ENCODE measurements around the gene KRTAP5-9. TPM values are rescaled to one million over a fixed set of nuclear protein-coding genes. Genes with fewer than 3 reads are reported as not detected.
"Not testable (repeated sequence)": the region's sequence is repeated elsewhere in the genome, so short reads cannot be mapped to it uniquely, and the experiment has no call there.

The KRTAP5-9 gene, protein sequence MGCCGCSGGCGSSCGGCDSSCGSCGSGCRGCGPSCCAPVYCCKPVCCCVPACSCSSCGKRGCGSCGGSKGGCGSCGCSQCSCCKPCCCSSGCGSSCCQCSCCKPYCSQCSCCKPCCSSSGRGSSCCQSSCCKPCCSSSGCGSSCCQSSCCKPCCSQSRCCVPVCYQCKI
- polyA plus RNA-seq: not detected

DNA sequence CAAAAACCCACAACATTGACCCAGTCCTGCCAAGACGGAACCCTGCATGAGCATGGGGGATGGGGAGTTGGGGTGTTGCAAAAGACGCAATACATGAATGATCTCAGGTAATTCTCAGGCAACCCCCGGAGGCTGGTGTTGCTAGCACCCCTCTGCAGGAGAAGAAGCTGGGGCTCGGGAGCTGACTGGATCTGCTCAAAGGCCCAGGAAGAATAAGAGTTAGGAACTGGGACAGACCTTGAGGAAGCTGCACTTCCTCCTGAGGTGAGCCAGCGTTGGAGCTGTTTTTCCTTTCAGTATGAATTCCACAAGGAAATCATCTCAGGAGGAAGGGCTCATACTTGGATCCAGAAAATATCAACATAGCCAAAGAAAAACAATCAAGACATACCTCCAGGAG lies at the start of gene KRTAP5-9:
Gene KRTAP5-9 (plus strand): TSS at position 301 of the 400 bp plus-strand sequence. CDS start 238 bp downstream, outside the sequence.
- 51 to 74% (median 64%) methylated on average over 5 of the region's 5 CpGs for whole genome bisulfite sequencing, 3 donors
- no peak within 1 kb of the TSS for H3K27ac ChIP-seq (ENCODE audit: low read depth, low read length)

GRCh38 chr11:71499125-71499524 lies 49.1 kb upstream of the KRTAP5-9 start:
- H3K27ac ChIP-seq (ENCODE audit: low read depth, low read length): no peak overlapping the region
- WGBS, 3 donors: 60 to 80% (median 63%) methylated on average over 13 of the region's 13 CpGs

- no peak overlapping the region for H3K27ac ChIP-seq (ENCODE audit: low read depth, low read length)
- 91 to 95% (median 94%) methylated on average over 6 of the region's 6 CpGs for WGBS, 3 donors
Measured at GRCh38 chr11:71499546-71499945, 48.7 kb upstream of the KRTAP5-9 start.

DNA sequence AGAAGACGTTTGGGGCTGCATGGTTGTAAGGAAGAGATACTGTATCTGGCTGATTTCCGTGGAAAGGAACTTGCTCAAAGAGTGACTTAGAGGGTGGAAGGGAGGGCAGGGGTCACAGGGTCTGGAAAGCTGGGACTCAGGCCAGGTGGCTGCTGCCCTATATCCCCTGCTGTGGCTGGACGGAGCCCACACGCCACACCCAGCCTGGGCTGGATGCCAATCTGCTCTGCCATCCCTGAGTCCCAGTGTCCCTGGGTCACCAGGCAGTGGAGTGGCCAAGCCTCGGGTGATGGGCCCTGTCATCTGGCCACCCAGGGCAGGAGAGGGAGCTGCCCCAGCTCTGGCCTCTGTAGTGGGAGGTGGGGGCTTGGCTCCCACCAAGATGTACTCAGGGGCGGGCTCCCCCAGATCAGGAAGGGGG lies 47.6 kb upstream of the KRTAP5-9 start:
- no peak overlapping the region for H3K27ac ChIP-seq (ENCODE audit: low read depth, low read length)
- WGBS, 3 donors: 53 to 67% (median 66%) methylated on average over 6 of the region's 6 CpGs

GRCh38 chr11:71501071-71501985 lies 46.9 kb upstream of the KRTAP5-9 start:
- WGBS, 3 donors: 90 to 95% (median 92%) methylated on average over 30 of the region's 30 CpGs
- H3K27ac ChIP-seq (ENCODE audit: low read depth, low read length): no peak overlapping the region

- 91 to 96% (median 94%) methylated on average over 10 of the region's 10 CpGs for WGBS, 3 donors
- no peak overlapping the region for H3K27ac ChIP-seq (ENCODE audit: low read depth, low read length)
Measured at GRCh38 chr11:71502026-71502425, 46.2 kb upstream of the KRTAP5-9 start.

- WGBS, 3 donors: 93 to 96% (median 96%) methylated on average over 14 to 15 of the region's 15 CpGs
- H3K27ac ChIP-seq (ENCODE audit: low read depth, low read length): no peak overlapping the region
Measured at GRCh38 chr11:71502871-71503435, 45.3 kb upstream of the KRTAP5-9 start.

DNA sequence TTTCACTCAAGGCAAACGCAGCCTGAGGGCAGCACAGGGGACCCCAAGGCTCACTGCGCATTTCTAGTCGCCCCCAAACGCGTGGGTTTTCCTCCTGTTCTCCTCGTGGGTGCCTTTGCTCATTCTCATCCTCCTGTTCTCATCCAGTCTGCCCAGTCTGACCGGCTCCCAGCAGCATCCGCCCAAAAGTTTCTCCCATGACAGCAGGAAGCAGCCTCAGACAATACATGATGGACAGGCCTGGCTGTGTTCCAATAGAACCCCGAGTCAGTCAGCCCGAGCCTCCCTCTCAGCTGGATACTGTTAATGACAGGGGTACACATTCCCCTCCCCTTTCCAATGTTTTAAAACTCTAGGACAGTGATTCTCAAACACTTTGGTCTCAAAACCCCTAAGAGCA lies 43.7 kb upstream of the KRTAP5-9 start:
- 64 to 70% (median 70%) methylated on average over 10 of the region's 10 CpGs for WGBS, 3 donors
- no peak overlapping the region for H3K27ac ChIP-seq (ENCODE audit: low read depth, low read length)

DNA sequence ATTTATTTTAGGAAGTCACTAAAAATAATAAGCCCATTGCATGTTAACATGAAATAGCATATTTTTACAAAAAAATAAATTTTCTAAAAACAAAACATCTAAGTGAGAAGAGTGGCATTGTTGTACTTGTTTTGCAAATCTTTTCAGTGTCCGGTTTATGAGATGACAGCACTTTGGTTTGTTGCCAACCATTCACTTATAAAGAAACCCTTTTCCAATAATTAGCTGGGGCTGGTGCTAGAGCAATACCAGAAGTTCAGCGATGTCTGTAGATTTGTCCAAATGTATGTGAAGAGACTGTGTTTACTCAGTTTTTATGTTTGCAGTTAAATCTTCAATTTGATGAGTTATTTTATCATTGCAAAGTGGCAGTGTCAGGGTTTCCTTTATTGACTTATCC lies 43.2 kb upstream of the KRTAP5-9 start:
- H3K27ac ChIP-seq (ENCODE audit: low read depth, low read length): no peak overlapping the region
- WGBS, 3 donors: 41 to 68% (median 60%) methylated on average over 2 of the region's 2 CpGs

- H3K27ac ChIP-seq (ENCODE audit: low read depth, low read length): no peak overlapping the region
- WGBS, 3 donors: 84 to 90% (median 90%) methylated on average over 9 of the region's 9 CpGs
Measured at GRCh38 chr11:71505781-71506180, 42.4 kb upstream of the KRTAP5-9 start.

- no peak overlapping the region for H3K27ac ChIP-seq (ENCODE audit: low read depth, low read length)
- 84 to 94% (median 88%) methylated on average over 5 of the region's 5 CpGs for WGBS, 3 donors
Measured at GRCh38 chr11:71507102-71507501, 41.1 kb upstream of the KRTAP5-9 start.

DNA sequence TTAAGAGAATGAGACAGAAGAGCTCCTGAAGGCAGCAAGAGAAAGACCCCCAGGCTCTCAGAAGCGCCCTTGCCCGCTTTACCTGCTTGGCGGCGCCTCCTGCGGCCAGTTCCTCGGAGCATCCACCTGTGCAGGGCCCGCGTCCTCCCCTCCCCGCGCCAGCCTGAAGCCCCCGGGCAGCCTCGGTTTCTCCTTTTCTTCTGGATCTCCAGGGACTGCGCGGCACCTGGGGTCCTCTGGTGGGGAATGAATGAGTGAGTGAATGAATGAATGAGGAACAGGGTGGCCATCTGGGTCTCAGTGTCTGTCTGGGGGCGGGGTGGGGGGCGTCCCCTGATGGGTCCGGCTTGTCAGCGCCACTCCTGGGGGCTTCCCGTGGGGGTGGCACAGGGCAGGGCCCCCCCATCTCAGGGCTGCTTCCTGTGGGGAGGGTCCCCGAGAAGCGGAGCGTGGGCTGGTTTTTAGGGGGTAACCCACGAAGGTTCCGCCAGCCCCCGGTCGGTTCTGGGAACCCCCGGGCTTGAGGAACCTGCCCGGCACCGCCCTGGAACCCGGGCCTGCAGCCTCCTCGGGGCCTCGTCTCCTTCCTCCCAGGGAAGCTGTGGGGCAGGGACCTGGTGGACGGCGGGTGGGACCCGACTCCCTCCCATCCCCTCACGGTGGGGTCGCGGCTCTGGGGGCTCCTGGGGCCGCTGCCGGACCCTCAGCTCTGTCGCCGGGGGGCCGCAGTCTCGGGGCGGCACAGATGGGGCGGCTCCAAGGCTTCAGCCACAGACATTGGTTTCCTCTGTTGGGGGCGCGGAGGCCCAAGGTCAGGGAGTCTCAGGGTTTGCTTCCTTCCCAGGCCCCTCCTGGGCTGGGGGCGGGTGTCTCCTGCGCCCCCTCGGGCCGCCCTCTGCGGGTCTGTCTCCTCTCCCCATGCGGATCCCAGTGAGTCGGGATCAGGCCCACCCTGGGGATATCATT lies 29.4 kb upstream of the KRTAP5-9 start:
- WGBS, 3 donors: 94 to 95% (median 95%) methylated on average over 46 to 55 of the region's 55 CpGs
- H3K27ac ChIP-seq (ENCODE audit: low read depth, low read length): no peak overlapping the region

GRCh38 chr11:71519546-71519945 lies 28.7 kb upstream of the KRTAP5-9 start:
- WGBS, 3 donors: 74 to 82% (median 79%) methylated on average over 10 of the region's 10 CpGs

DNA sequence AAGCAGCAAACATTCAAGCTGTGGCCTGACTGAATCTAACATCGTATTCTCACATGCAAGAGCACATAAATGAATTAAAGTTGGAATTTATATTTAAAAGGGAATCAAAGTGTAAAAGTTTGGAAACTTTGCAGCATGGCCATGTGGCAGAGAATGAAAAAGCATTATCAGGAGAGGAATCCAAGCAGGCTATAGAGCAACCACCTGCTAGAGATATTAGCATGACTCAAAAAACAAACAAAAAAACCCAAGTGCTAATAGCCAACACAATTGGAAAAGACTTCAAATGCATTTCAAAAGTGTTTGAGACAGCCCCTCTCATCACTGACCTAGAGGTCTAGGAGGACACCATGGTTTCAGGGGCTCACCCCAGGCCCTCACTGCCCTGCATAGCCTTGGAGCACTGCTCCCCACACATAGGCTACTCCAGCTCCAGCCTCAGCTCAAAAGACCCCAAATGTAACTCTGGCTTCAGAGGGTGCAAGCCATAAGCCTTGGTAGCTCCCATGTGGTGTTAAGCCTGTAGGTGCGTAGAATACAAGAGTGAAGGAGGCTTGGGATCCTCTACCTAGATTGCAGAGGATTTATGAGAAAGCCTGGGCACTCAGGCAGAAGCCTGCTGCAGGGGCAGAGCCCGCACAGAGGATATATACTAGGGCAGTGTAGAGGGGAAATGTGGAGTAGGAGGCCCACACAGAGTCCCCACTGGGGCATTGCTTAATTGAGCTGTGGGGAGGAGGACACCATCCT lies 22.9 kb upstream of the KRTAP5-9 start:
- WGBS, 3 donors: 65 to 81% (median 65%) methylated on average over 3 of the region's 3 CpGs
- no peak overlapping the region for H3K27ac ChIP-seq (ENCODE audit: low read depth, low read length)

More at GRCh38 chr11:71519546-71519945, 28.7 kb upstream of the KRTAP5-9 start:
- no peak overlapping the region for H3K27ac ChIP-seq (ENCODE audit: low read depth, low read length)

GRCh38 chr11:71525938-71526495 lies 22.2 kb upstream of the KRTAP5-9 start:
- no peak overlapping the region for H3K27ac ChIP-seq (ENCODE audit: low read depth, low read length)
- 82 to 93% (median 88%) methylated on average over 2 of the region's 2 CpGs for WGBS, 3 donors

- WGBS, 3 donors: 50 to 62% (median 55%) methylated on average over 10 of the region's 10 CpGs
- not testable (repeated sequence) for H3K27ac ChIP-seq (ENCODE audit: low read depth, low read length)
Measured at GRCh38 chr11:71526796-71527575, 21.2 kb upstream of the KRTAP5-9 start, which contains the start of gene KRTAP5-7. TSS of gene KRTAP5-7 (plus strand) at chr11:71527267. CDS start at chr11:71527301, 34 bp downstream.
